Measurements from ENCODE around the gene UST.
"Not testable (repeated sequence)": the region's sequence is repeated elsewhere in the genome, so short reads cannot be mapped to it uniquely, and the experiment has no call there.

The UST gene

DNA sequence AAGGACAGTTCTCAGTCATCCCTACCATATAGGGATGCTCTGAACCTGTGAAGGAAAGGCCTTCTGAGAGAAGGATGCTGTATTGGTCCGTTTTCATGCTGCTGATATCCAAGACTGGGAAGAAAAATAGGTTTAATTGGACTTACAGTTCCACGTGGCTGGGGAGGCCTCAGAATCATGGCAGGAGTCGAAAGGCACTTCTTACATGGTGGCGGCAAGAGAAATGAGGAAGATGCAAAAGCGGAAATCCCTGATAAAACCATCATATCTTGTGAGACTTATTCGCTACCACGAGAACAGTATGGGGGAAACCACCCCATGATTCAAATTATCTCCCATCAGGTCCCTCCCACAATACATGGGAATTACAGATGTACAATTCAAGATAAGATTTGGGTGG, 209.3 kb downstream of the UST start:
- DNase-seq = not testable (repeated sequence)

DNA sequence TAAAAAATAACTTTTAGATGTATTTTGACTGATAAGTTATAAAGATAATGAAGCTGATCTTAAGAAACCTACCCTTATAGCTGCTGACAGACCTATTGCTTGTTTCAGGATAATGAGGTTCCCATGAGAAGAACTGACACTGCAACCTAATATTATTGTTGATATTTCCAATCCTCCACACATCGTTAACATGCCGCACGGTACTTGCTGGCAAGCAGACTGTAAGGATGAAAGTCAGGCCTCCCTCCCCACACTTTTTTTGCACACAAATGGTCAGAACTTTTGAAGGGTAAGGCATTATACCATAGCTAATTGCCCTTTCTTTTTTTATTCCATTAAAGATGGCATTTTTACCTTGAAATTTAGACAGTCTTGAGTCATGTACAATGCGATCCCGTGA, 210.9 kb downstream of the UST start:
- no peak for DNase-seq

DNA sequence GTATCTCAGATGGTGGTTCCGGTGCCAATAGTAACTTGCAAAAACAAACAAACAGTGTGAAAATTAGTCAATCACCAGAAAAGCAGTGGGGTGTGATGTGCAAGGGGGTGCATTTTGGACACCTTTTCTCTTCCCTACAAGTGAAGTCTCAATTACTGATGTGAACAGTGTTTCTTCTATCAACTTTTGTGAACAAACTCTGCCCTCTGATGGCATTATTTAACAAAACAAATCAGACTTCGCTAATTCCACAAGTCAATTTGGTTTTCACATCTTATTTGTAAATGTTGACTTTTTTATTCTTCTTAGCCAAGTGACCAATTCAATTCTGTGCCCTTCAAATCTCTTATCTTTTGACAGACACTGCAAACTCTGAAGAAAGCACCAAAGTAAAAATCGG, 212.2 kb downstream of the UST start:
- DNase-seq = peak; percentile 18

DNA sequence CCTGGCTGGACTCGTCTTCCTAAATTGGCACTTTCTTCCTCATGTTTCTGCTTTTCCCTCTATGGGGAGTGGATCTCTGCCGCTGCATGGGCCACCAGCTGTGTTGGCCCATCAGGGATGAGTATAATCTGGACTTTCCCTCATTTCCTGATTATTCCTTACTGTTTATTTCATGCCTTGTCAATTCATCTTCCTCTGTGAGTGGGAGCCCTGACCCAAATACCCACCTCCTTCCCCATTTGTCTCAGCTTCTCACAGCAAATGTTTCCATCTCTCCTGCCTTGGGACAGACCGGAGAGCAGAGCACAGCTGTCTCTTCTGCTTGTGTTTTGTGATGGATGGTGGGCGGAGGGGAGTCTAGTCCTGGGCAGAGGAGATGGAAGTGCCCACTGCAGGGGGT, 212.7 kb downstream of the UST start:
- DNase-seq = no peak

DNA sequence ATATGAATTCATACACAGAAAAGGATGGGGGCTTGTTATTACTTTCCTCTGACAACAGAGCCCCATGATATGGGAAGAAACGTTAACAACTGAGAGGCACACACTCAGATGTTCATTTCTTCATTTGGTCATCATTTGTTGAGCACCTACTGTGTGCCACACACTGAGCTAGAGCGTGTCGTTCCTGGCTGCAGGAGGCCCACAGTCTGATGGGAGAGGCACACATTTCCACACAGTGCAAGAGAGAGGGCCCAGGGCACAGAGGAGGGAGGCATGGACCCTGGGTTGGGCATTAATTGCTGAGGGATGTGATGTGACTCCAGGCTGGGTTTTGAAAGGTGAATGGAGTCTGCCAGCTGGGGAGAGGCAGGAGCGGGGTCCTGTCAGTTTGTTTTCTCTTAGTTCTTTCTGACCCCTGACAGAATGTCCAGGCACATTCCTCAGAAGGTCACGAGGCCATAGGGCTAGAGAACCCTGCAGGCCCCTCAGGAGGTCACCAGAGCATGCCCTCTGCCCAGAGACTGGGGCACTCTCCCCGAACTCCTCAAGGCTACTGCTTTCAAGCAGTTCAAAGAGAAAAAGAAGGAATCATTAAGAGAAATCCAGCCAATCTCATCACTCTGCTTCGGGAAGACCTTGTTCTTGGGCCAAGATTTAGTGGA, 216.2 kb downstream of the UST start:
- DNase-seq = no peak

DNA sequence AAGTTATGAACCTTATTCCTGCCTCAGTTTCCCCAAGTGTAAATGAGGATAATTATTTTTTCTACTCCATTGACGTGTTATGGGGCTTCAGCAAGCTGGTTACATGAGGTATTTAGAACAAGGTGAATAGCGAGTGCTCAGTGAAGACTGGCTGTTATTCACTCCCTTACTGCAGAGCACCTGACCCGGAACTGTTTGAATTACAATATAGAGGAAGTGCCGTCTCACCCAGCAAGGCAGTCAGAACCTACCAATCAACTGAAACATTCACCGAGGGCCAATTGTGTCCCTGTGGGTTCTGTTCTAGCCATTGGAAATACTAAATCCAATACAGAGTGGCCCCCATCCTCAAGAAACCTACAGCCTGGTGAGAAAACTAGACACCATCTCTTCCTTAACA, 216.9 kb downstream of the UST start:
- no peak for DNase-seq

DNA sequence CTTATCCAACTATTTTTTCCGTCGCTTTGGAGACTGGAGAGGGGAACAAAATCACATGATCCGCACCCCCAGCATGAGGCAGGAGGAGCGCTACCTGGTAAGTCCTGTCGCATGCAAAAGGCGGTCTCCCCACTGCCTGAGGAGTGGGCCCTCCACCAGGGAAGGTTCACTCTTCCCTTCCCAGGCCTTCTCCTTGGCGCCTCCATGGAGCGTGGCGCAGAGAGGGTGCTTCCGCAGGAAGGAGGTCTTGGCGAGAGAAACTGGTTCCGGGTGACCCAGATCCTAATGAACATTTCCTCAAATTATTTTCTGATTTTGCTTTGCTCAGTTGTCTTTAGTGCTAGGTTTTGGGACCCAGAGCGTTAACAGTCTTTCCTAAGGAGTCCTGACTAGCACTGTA, 217.6 kb downstream of the UST start:
- DNase-seq = no peak

DNA sequence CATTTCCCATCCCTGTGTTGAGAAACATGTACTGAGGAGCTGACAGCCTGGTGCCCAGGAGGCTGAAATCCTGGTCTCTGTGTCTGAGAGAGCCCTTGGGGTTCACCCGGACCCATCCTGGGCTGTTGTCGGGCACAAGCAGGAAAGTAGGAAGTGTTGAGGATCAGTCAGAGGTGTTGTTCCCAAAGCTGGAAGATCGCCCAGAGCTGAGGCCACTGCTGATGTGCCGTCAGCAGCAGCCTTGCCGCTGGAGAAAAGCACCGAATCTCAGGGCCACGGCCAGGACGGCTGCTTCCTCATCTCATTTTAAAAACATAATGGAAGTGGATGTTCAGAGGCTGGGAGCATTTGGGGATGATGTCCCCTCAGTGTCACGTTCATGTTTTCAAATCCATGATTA, 218.5 kb downstream of the UST start:
- no peak for DNase-seq

DNA sequence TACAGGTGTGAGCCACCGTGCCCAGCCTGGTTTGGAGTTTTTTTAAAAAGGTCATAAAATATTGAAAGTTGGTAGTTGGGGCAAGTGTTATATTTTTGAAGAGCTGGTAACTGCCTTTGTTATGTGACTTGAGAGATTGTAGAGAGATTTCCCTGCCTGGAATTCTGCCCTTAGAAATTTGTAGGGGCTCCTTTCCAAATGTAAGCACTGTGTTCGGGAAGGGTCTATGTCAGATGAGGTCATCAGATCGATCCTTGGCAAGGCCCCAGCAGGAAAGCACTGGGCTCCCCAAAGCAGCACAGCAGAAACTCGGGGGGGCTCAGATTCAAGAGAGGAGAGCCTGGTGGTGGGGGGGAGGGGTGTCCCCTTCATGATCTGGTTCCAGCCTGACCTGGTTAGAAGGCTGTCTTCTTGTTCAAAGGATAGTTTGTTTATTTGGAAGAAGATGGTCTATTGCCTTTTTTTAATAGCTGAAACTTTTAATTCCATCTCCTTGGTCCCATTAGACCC, 220.2 kb downstream of the UST start:
- DNase-seq = no peak

DNA sequence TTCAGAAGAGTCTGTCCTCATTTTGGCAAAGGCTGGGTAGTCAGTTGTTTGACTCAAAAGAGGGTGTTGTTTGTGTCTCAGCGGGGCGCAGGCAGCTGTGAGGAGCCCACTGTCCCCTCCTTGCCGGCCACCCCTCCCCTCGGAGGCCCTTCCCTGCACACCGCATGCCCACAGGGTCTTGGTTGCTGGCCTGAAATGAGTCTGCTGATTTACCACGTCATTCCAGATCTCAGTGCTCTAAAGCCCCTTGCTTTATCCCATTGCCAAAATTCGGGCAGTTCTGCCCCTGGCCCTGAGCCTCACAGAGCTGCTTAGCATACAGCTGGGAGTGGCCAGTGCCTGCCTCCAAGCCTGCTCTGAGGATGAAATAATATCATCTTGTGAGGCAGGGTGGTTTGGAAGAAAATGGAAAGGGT, 220.7 kb downstream of the UST start:
- no peak for DNase-seq

DNA sequence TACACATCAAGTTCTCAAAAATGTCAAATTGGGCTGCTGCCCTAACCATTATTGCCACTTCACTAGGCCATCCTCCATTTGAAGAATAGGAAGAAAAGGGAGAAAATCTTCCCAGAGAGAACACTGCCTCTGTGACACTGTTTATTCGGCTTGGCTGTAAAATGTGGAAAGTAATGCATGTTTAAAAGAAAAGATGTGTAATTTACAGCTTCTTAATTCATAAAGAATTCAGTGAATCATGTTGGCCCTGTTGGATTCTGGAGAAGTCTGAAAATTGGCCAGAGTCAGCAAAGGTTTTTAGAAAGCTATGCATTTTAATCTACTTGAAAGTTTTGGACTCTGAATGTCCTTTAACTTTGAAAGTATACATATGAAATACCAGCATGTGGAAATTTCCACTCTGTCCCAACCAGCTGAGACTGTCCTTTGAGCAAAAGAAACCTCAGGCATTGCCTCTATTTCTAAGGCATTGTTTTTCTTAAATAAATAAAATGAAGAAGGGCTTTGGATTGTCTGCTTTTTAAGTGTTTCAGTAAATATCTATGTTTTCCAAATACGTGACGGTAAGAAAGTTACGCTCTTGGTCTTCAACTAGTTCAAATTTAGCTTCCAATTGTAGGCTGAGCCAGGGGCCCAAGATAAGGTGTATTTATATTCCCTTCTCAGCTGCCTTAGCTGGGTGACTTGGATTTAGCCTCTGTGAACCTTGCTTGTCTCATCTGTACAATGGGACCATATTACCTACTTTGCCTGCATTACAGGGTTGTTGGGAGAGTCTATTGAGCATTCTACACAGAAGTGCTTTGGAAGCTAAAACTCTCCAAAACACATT, 222.2 kb downstream of the UST start:
- no peak for DNase-seq

DNA sequence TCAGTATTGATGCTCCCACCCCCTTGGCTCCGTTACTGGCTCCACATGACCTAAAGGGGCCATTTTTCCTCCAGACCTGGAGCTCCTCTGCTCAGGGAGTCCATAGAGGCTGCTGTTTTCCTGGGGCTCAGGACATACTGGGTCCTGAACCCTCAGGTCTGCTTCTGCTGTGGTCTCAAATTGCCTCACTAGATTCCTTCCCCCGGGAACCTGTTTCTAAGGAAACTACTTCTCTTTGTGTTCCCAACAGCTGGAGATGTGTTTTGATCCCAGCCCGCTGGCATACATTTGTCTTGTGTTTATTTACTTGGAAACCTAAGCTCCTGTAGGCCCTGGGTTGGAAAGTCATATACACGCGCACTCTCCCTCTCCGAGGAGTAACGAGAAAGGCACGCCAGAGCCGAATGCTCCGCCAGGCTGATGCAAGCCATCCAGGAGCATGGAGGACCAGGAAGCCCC, 222.8 kb downstream of the UST start:
- no peak for DNase-seq

DNA sequence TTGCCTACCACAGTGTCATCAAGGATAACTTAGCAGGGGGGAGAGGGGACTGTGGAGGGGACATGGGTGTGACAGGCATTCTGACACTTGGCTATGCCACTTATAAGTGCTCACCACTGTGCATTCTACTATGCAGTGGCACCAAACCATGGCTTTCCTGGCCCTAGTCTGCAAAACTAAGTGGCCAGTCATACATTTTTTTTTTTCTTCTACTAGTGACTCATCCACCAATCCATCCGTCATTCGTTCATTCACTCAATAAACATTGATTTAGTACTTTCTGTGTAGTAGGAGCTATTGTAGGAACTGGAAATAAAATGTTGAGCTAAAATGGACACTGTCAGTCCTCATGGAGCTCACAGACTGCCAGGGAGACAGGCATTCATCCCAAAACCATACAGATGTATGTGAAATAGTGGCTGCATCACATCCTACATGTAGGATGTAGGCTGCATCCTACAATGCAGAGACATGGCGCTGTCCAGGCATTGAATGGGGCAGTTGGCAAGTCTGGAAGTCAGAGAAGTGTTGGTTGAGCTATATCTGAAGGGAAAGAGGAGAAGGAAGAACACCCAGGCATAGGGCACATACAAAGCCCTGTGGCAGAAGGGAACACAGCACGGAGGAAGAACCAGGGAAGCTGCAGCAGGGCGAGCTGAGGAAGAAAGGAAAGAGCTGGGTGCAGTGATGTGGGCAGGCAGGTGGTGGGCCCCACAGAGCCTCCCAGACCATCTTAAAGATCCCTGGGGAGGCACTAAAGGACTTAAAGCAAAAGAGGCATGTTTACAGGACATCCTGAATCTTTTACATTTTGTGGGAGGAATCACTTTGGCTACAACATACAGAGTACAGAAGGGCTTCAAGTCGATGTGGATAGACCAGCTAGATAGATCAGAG, 224.4 kb downstream of the UST start:
- no peak for DNase-seq

DNA sequence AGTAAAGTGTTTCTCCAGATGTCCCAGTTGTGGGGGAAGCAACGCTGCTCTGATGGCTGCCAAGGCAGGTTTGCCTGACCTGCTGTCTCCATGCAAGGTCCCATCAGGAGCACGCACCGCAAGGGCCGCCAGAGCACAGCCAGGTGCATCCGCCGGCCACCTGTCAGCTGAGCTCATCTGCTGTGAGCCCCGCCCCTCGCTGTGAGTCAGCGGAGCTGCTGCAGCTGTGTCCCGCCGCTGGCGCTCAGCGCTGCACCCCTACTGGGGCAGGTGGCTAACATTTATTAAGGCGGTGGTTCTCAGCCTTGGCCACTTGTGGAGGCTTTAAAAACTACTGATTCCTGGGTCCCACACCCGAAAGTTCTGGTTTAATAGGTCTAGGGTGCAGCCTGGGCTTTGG, 225.7 kb downstream of the UST start:
- peak; percentile 50 for DNase-seq

DNA sequence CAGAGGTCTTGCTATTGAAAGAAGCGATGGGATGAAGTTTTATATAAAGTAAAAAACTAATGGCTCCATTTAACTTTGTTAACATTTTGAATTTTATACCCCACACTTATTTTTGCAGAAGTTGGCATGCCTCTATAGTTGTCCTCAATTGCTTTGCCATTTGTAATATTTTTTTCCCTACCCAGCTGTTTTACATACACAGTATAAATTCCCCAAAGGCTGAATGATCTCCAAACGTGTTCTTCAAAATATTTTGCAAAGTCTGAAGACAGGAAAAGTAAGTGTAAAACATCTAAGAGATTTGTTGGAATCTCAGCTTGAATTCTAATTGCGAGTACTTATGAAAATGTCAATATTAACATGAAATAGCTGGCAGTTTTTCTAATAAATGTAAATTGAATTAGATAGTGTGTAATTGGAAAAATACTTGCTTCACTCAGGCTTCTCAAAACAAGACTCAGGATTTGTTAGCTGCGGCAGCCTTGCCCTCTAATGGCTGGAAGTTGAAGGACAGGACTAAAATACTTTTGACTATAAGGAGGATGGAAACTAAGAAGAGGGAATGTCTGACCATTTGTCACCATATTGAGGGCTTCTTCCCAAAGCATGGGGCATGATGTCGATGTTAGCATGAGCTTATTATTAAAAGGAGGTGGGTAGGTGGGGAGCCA, 226.8 kb downstream of the UST start:
- peak; percentile 42 for DNase-seq

DNA sequence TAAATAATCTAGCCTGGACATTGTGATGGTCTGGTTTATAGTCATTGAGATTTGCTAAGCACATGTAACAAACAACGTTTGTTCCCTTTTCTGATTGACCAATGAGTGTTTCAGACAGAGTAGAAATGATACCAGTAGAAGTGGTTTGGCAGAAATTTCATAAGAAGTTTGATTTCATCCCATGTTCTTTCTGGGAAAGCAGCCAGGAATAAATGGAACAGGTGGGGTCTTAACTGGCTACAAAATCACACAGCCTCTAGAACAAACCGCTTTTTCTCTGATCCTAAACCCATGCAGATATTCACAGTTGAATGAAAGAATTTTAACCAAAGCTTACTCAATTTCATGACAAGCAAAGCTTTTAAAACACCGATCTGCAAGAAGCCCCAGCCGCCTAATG, 227.5 kb downstream of the UST start:
- no peak for DNase-seq

DNA sequence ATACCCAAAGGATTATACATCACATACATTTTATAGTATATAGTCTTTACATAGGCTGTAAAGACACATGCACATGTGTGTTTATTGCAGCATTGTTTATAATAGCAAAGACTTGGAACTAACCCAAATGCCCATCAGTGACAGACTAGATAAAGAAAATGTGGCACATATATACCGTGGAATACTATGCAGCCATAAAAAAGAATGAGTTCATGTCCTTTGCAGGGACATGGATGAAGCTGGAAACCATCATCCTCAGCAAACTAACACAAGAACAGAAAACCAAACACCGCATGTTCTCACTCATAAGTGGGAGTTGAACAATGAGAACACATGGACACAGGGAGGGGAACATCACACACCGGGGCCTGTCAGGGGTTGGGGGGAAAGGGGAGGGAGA, 231.5 kb downstream of the UST start:
- not testable (repeated sequence) for DNase-seq

DNA sequence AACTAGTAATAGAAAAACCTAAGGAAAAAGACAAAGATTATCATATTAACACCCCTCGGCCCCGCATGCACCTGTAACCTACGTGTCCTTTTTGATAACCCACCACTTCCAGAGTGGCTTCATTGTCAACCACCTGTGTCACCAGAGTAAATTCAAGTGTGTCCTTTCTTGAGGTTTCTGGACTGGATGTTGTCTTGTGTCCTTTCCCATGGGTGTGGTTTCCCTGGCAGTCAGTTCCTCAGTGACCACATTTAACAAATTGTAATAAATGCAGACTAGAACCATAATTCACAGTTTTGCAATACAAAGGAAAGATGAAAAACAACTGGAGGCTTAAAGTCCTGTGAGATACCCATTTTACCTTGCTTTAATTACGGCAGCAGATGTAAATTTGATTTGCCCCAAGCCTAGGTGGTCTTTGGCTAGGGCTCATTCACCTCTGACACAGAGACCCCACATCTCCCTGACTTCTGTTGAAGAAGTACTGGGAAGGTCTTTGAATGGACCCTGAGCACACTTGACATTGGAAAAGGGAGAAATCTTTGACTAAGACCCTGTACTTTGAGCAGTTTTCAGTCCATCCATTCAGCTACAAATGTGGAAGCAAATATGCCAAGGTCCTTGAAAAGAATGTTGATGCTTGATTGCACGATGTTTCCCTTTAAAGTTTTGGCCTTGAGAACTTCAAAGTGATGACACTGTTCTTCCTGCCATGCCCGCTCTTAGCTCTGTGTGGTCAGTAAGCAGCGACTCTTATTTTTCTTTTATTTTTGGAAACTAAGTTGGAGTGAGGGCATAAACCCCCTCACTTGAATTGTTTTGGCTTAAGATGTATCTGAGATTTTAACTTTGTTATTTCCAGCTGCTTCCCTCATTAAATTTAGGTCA, 232.4 kb downstream of the UST start:
- no peak for DNase-seq

DNA sequence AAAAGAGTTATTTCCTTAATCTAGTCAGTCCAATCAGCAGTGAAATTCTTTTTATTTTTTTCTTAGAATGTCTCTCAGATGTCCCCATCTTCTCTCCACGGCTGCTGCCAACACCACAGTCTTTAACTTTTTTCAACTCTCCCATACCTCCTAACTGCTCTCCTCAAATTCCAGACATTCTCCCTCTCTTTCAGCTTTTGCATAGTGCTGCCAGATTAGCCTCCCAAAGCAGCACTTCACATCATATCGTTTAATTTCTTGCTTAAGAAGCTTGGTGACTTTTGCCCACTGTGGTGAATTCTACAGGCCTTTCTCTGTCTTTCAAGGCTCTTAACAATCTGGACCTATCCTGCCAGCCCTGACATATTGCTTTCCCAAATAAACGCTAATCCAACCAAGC, 233.4 kb downstream of the UST start:
- DNase-seq = no peak

DNA sequence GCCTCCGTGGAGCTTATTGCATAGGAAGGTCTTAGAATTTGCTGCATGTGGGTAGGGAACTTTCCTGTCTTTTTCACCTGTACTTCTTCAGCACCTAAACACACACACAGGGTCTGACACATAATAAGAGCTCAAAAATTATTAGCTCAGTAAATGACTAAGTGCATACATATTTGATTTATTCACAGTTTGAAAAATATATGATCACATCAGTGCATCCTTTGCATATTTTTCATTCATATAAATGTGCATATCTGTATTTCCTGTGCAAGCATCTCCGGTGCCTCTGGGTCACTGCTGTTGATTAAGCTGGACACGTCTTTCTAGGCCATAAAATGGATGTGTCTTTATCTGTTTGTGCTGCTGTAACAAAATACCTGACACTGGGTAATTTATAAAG, 234.7 kb downstream of the UST start:
- no peak for DNase-seq

DNA sequence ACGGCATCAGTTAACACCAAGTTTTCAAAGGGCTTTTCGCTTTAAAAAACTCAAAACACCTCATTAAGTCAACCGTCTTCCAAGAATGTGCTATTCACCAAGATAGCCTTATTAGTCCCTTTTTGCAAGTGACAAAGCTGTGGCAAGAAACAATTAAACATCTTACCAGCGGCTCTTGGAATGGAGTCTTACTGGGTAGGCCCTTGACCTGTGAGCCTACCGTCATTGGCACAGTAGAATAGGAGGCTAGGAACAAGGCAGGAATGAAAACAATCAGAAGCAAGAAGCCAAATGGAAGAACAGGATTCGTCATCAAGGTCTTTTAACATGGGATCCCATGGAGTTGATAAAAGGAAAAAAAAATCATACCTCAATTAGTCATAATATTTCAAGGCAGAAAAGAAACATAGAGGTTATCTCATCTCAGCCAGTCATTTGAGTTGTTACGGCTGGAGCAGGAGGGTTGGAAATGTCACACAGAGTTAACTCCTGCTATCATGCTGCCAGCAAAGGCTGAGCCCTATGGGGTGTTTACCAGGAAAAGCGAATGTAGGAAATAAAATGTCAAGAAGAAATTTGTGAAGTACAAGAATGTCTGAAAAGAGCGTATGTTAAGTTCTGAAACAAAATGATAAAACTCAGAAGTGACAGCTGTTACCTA, 236.4 kb downstream of the UST start:
- no peak for DNase-seq

All from hematopoietic multipotent progenitor cell treated with erythropoietin and hydrocortisone succinate and interleukin-3 and kit ligand, for 4 days (in vitro differentiated cells).